Astrocyte (in vitro differentiated cells and primary cell): ENCODE measurements around the gene USP22.
"Not testable (repeated sequence)": the region's sequence is repeated elsewhere in the genome, so short reads cannot be mapped to it uniquely, and the experiment has no call there.

Source experiments
- EZH2 ChIP-seq: IDR thresholded peaks from 2 replicates; pipeline ENCODE4 v1.6.1; 2012; ENCODE audit warnings: mild to moderate bottlenecking, low read length, inconsistent platforms; ENCODE audit not compliant: insufficient read depth
- TF ChIP-seq, protein P1 (sequence below): IDR thresholded peaks from 2 replicates; pipeline ENCODE4 v1.5.1; 2011; ENCODE audit warnings: low read depth, mild to moderate bottlenecking, inconsistent platforms, low read length, moderate library complexity; ENCODE audit not compliant: insufficient read depth

DNA sequence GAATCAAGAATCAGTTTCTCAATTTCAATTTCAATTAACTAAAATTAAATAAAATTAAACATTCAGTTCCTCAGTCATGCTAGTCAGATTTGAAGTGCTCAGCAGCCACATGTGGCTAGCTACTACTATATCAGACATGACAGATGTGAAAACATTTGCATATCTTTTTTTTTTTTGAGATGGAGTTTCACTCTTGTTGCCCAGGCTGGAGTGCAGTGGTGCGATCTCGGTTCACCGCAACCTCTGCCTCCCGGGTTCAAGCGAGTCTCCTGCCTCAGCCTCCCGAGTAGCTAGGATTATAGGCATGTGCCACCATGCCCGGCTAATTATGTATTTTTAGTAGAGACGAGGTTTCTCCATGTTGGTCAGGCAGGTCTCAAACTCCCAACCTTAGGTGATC lies 10.2 kb upstream of the USP22 start:
- TF ChIP-seq, protein P1, sequence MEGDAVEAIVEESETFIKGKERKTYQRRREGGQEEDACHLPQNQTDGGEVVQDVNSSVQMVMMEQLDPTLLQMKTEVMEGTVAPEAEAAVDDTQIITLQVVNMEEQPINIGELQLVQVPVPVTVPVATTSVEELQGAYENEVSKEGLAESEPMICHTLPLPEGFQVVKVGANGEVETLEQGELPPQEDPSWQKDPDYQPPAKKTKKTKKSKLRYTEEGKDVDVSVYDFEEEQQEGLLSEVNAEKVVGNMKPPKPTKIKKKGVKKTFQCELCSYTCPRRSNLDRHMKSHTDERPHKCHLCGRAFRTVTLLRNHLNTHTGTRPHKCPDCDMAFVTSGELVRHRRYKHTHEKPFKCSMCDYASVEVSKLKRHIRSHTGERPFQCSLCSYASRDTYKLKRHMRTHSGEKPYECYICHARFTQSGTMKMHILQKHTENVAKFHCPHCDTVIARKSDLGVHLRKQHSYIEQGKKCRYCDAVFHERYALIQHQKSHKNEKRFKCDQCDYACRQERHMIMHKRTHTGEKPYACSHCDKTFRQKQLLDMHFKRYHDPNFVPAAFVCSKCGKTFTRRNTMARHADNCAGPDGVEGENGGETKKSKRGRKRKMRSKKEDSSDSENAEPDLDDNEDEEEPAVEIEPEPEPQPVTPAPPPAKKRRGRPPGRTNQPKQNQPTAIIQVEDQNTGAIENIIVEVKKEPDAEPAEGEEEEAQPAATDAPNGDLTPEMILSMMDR: not testable (repeated sequence)
- not testable (repeated sequence) for TF ChIP-seq EZH2
